H1 (cell line): ENCODE measurements around the gene CTTNBP2NL. TPM values are rescaled to one million over a fixed set of nuclear protein-coding genes. Genes with fewer than 3 reads are reported as not detected.

Source experiments
- CTCF ChIA-PET: fragments of 300-600 bp; sonication (Branson Sonifier 250); formaldehyde crosslinking; loops from one replicate; lab custom pipeline; 2021; ENCODE audit not compliant: partially characterized antibody; lab: Charles Lee
- POLR2A ChIA-PET: fragments of 300-600 bp; sonication (Branson Sonifier 250); formaldehyde crosslinking; loops from one replicate; lab custom pipeline; 2021; ENCODE audit warnings: inconsistent platforms; ENCODE audit not compliant: partially characterized antibody; lab: Charles Lee
- DNase-seq, 2 experiments: peaks; one replicate each; pipeline versions ENCODE4 v3.0.0 to v3.0.0-alpha.2; 2010 to 2022; ENCODE audit warnings: low spot score in 2 of 2, low read depth in 1 of 2, mixed read lengths in 1 of 2
- FAIRE-seq: peaks from 2 replicates; lab custom pipeline; 2011; peaks lifted over from hg19 to GRCh38; lab: Jason Lieb, UNC
- H2AFZ ChIP-seq: 2 replicates; pipeline ENCODE4 v1.8.1; 2012; ENCODE audit warnings: low read length, inconsistent platforms
- H2AK5ac ChIP-seq: 2 replicates; pipeline ENCODE4 v1.6.1; 2013; ENCODE audit warnings: low read depth, low read length
- H2BK120ac ChIP-seq: replicated peaks from 2 replicates; pipeline ENCODE3; 2013; ENCODE audit warnings: low read depth, low read length, inconsistent platforms
- H2BK12ac ChIP-seq: 2 replicates; pipeline ENCODE4 v1.6.1; 2013; ENCODE audit warnings: low read depth, low read length
- H2BK15ac ChIP-seq: 2 replicates; pipeline ENCODE4 v1.6.1; 2013; ENCODE audit warnings: low read length
- H2BK20ac ChIP-seq: 2 replicates; pipeline ENCODE4 v1.6.1; 2013; ENCODE audit warnings: low read length
- H2BK5ac ChIP-seq: 2 replicates; pipeline ENCODE4 v1.6.1; 2013; ENCODE audit warnings: low read depth, low read length
- H3K14ac ChIP-seq: 2 replicates; pipeline ENCODE4 v1.6.1; 2013; ENCODE audit warnings: inconsistent platforms; ENCODE audit not compliant: insufficient read length
- H3K18ac ChIP-seq: 2 replicates; pipeline ENCODE4 v1.6.1; 2013; ENCODE audit warnings: low read length; ENCODE audit errors: extremely low read depth
- H3K23ac ChIP-seq: 2 replicates; pipeline ENCODE4 v1.6.1; 2013; ENCODE audit warnings: inconsistent platforms; ENCODE audit not compliant: insufficient read length
- H3K23me2 ChIP-seq: 2 replicates; pipeline ENCODE4 v1.6.1; 2013; ENCODE audit warnings: low read depth, low read length
- H3K27ac ChIP-seq: 2 replicates; pipeline ENCODE4 v1.6.1; 2011; ENCODE audit warnings: low read depth, low read length, inconsistent platforms
- H3K27me3 ChIP-seq, 4 experiments: replicated peaks in 1 of 4; 1 replicate in 1 of 4; 2 replicates in 3 of 4; pipeline versions ENCODE4 v1.6.1 to v1.8.1; 2011 to 2013; ENCODE audit warnings: low read length in 3 of 4, mild to moderate bottlenecking in 3 of 4, inconsistent platforms in 2 of 4, mixed read lengths in 2 of 4, moderate library complexity in 1 of 4; ENCODE audit not compliant: control insufficient read depth in 3 of 4, insufficient read depth in 3 of 4; ENCODE audit errors: extremely low read depth in 1 of 4
- H3K36me3 ChIP-seq, 4 experiments: 2 replicates each; pipeline versions ENCODE4 v1.6.1 to v1.8.1; 2011 to 2013; ENCODE audit warnings: mild to moderate bottlenecking in 4 of 4, low read length in 3 of 4, moderate library complexity in 2 of 4, control low read depth in 1 of 4, inconsistent platforms in 1 of 4; ENCODE audit not compliant: insufficient read depth in 4 of 4, control insufficient read depth in 2 of 4
- H3K4ac ChIP-seq: replicated peaks from 2 replicates; pipeline ENCODE3; 2013; ENCODE audit warnings: low read length, low read depth, mixed read lengths, inconsistent platforms; ENCODE audit not compliant: insufficient read length
- H3K4me1 ChIP-seq, 4 experiments: replicated peaks in 1 of 4; 1 replicate in 1 of 4; 2 replicates in 3 of 4; pipeline versions ENCODE4 v1.6.1 to v1.8.1; 2011 to 2013; ENCODE audit warnings: low read length in 3 of 4, inconsistent platforms in 2 of 4, mixed read lengths in 1 of 4; ENCODE audit not compliant: insufficient read depth in 4 of 4, control insufficient read depth in 3 of 4
- H3K4me2 ChIP-seq, 2 experiments: 2 replicates each; pipeline versions ENCODE4 v1.6.1 to v1.8.1; 2011 to 2013; ENCODE audit warnings: low read depth in 2 of 2, low read length in 2 of 2, control low read depth in 1 of 2, inconsistent platforms in 1 of 2, mild to moderate bottlenecking in 1 of 2; ENCODE audit not compliant: insufficient read depth in 1 of 2
- H3K4me3 ChIP-seq, 4 experiments: fragments of 200-600, 300-600 bp in 1 of 4; sonication (generic), shearing (Covaris generic), sonication (Bioruptor Twin) in 1 of 4; 2 replicates each; pipeline versions ENCODE4 v1.5.1 to v1.8.1; 2011 to 2016; ENCODE audit warnings: low read length in 4 of 4, low read depth in 3 of 4, control low read depth in 2 of 4, inconsistent platforms in 2 of 4, mild to moderate bottlenecking in 2 of 4, mixed read lengths in 1 of 4, moderate library complexity in 1 of 4; ENCODE audit not compliant: insufficient read depth in 2 of 4; ENCODE audit errors: extremely low read depth in 1 of 4
- H3K56ac ChIP-seq: replicated peaks from 2 replicates; pipeline ENCODE3; 2013; ENCODE audit warnings: low read depth, mild to moderate bottlenecking, mixed read lengths, low read length, inconsistent platforms; ENCODE audit not compliant: insufficient read length
- H3K79me1 ChIP-seq: 2 replicates; pipeline ENCODE4 v1.6.1; 2013; ENCODE audit warnings: low read depth, low read length, control low read depth
- H3K79me2 ChIP-seq, 2 experiments: 2 replicates each; pipeline versions ENCODE4 v1.6.1 to v1.8.1; 2012 to 2013; ENCODE audit warnings: low read length in 2 of 2, mild to moderate bottlenecking in 2 of 2, inconsistent platforms in 1 of 2; ENCODE audit not compliant: insufficient read depth in 2 of 2, control insufficient read depth in 1 of 2
- H3K9ac ChIP-seq, 4 experiments: replicated peaks in 1 of 4; 1 replicate in 1 of 4; 2 replicates in 3 of 4; pipeline versions ENCODE4 v1.6.1 to v1.8.1; 2011 to 2013; ENCODE audit warnings: low read depth in 3 of 4, low read length in 3 of 4, control low read depth in 2 of 4, mild to moderate bottlenecking in 2 of 4, moderate library complexity in 2 of 4, inconsistent platforms in 1 of 4; ENCODE audit errors: extremely low read depth in 1 of 4
- H3K9me3 ChIP-seq, 2 experiments: 2 replicates each; pipeline versions ENCODE4 v1.6.1 to v1.8.1; 2012 to 2013; ENCODE audit warnings: mild to moderate bottlenecking in 2 of 2, moderate library complexity in 2 of 2, control low read depth in 1 of 2, inconsistent platforms in 1 of 2, low read depth in 1 of 2, low read length in 1 of 2, mixed read lengths in 1 of 2; ENCODE audit not compliant: insufficient read depth in 2 of 2
- H4K20me1 ChIP-seq, 2 experiments: replicated peaks in 1 of 2; 2 replicates each; pipeline versions ENCODE3 to v1.8.1; 2011 to 2013; ENCODE audit warnings: inconsistent platforms in 2 of 2, low read length in 2 of 2, mild to moderate bottlenecking in 1 of 2; ENCODE audit not compliant: insufficient read depth in 2 of 2, control insufficient read depth in 1 of 2
- H4K5ac ChIP-seq: 2 replicates; pipeline ENCODE4 v1.6.1; 2013; ENCODE audit warnings: low read length, low read depth, mixed read lengths, inconsistent platforms; ENCODE audit not compliant: insufficient read length
- H4K8ac ChIP-seq: 2 replicates; pipeline ENCODE4 v1.8.0; 2013; ENCODE audit warnings: mild to moderate bottlenecking, moderate library complexity, low read length, inconsistent platforms; ENCODE audit not compliant: insufficient read depth; ENCODE audit errors: extremely low read depth
- H4K91ac ChIP-seq: replicated peaks from 2 replicates; pipeline ENCODE3; 2013; ENCODE audit warnings: low read length, mixed read lengths, inconsistent platforms; ENCODE audit not compliant: insufficient read length
- NANOG ChIP-seq: IDR thresholded peaks from 2 replicates; pipeline ENCODE4 v1.6.1; 2011; ENCODE audit warnings: low read length, low read depth, mild to moderate bottlenecking, inconsistent platforms; ENCODE audit not compliant: insufficient read depth, poor library complexity, severe bottlenecking
- SIX5 ChIP-seq: IDR thresholded peaks from 2 replicates; pipeline ENCODE4 v1.6.1; 2011; ENCODE audit warnings: mild to moderate bottlenecking, low read depth, low read length
- WGBS, 2 experiments: shearing (Covaris generic) in 1 of 2; methylation state at CpG; one replicate each; pipeline versions ENCODE4 v1.1.6 to v1.1.7; 2013 to 2015; ENCODE audit warnings: low lambda C conversion rate in 2 of 2, mixed read lengths in 2 of 2, inconsistent platforms in 1 of 2, low coverage in 1 of 2, missing lambda C conversion rate in 1 of 2; ENCODE audit not compliant: insufficient replicate concordance in 2 of 2, insufficient coverage in 1 of 2, insufficient read length in 1 of 2; ENCODE audit errors: extremely low coverage in 1 of 2, missing lambda C conversion rate in 1 of 2; 5-methylcytosine and 5-hydroxymethylcytosine counted together
- polyA plus RNA-seq, 7 experiments: library from polyadenylated mRNA; depleted of rRNA in 3 of 7; stranded (reverse) in 5 of 7; unstranded in 2 of 7; fragments of >200 nt in 5 of 7; fragments of 200-250 nt in 2 of 7; gene quantifications; 1 replicate in 5 of 7; 2 replicates in 1 of 7; 4 replicates in 1 of 7; pipeline versions ENCODE4 v1.2.1 to v1.2.3, GENCODE V29; 2011 to 2013; ENCODE audit warnings: missing spikeins in 2 of 7, mixed read lengths in 2 of 7
- total RNA-seq: library from RNA; stranded (reverse); fragmentation: NEBNext Ultra II Directional; extraction: Animal tissue kit (Norgen Biotek cat#: 25700); gene quantifications from 2 replicates; pipeline ENCODE4 v1.2.1, GENCODE V29; 2021

The CTTNBP2NL gene
- total and polyA plus RNA-seq, 2 of the 8 experiments (the other 6 are each of a cell fraction or from before 2014, with no cell fraction given), result 6.4 to 35.1 TPM

DNA sequence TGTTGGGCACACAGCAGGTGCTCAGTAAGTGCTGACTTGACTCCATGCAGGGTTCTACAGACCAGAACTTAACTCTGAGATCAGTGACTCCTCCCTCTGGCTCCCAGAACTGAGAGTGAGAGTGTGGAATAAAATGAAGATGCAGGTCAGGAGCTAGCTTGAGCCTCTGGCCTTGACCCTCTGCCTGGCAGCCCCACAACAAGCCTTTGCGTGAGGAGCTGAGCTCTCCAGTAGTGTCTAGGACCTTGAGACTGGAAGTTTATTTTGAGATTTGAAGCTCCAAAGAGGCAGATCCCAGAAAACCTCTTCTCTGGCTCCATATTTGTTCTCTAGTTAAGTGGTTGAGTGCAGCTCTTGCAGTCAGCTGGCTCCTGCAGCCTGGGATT lies 109.4 kb downstream of the CTTNBP2NL start:
- H3K4me3 ChIP-seq, result no peak overlapping the region
- H2AFZ ChIP-seq, result no peak overlapping the region
- no peaks in the 10 kb centered on the region; a peak in 1 of 8 replicates for H3K36me3 ChIP-seq
- ChIA-PET POLR2A (no interaction called here), CTCF (interaction anchor here (0.7 to 1.3 kb wide), 6 partner anchors 9 to 209 kb away, joined by 3 to 4 read pairs (median 3); no protein-coding TSS in a partner anchor)
- H3K56ac ChIP-seq, result no peak overlapping the region
- H3K9ac ChIP-seq, result no peak overlapping the region
- peaks cover 22% of the 10 kb centered on the region for H3K23me2 ChIP-seq
- FAIRE-seq (no peak), DNase-seq (no peak)
- no peak overlapping the region for H3K4me2 ChIP-seq
- H3K79me1 ChIP-seq, result no peaks in the 10 kb centered on the region
- TF ChIP-seq SIX5 (no peak), NANOG (no peak)
- no peaks in the 10 kb centered on the region for H3K79me2 ChIP-seq
- H2BK20ac ChIP-seq, result no peak overlapping the region
- H3K18ac ChIP-seq, result no peak overlapping the region
- H2BK5ac ChIP-seq, result no peak overlapping the region
- H3K4me1 ChIP-seq, result peaks cover 6 to 21% (median 9%) of the 10 kb centered on the region in 4 experiments; a peak in 6 of 7 replicates
- 79% methylated on average over 1 of the region's 1 CpG; no CpG with 5 or more reads in 1 of the 2 experiments for WGBS, 2 experiments
- no peak overlapping the region for H3K14ac ChIP-seq
- H4K91ac ChIP-seq, result no peak overlapping the region
- no peak overlapping the region for H4K5ac ChIP-seq
- no peak overlapping the region for H2AK5ac ChIP-seq
- no peak overlapping the region for H3K23ac ChIP-seq
- peaks cover 0 to 3% of the 10 kb centered on the region in 2 experiments for H4K20me1 ChIP-seq
- H2BK15ac ChIP-seq, result no peak overlapping the region
- no peak overlapping the region for H3K4ac ChIP-seq
- no peak overlapping the region for H2BK120ac ChIP-seq
- peaks cover 36 to 94% (median 80%) of the 10 kb centered on the region in 4 experiments for H3K27me3 ChIP-seq
- H4K8ac ChIP-seq, result no peak overlapping the region
- H2BK12ac ChIP-seq, result no peak overlapping the region
- H3K9me3 ChIP-seq, result no peaks in the 10 kb centered on the region
- H3K27ac ChIP-seq, result no peak overlapping the region
